HEK293T (cell line): ENCODE measurements around the gene OSBPL8.
"Not testable (repeated sequence)": the region's sequence is repeated elsewhere in the genome, so short reads cannot be mapped to it uniquely, and the experiment has no call there.

Experiments used
- CTCF ChIA-PET: fragments of 350-600 bp; formaldehyde crosslinking; extraction: SDS; loops from one replicate; lab custom pipeline; 2021; ENCODE audit warnings: antibody characterized with exemption, inconsistent platforms; lab: Yijun Ruan, JAX
- POLR2A ChIA-PET: fragments of 350-600 bp; formaldehyde crosslinking; extraction: SDS; loops from one replicate; lab custom pipeline; 2020; ENCODE audit warnings: antibody characterized with exemption, inconsistent platforms; lab: Yijun Ruan, JAX
- DNase-seq: peaks from one replicate; pipeline ENCODE4 v3.0.0; 2012; ENCODE audit warnings: mixed read lengths; ENCODE audit errors: extremely low spot score
- ARNT ChIP-seq: fragments of 450-650 bp; IDR thresholded peaks from 2 replicates; pipeline ENCODE4 v1.6.1; 2017; ENCODE audit warnings: mild to moderate bottlenecking
- BHLHE40 ChIP-seq: fragments of 450-650 bp; IDR thresholded peaks from 2 replicates; pipeline ENCODE4 v1.6.1; 2016; ENCODE audit warnings: mild to moderate bottlenecking, moderate library complexity, borderline replicate concordance
- CTBP1 ChIP-seq: fragments of 450-650 bp; IDR thresholded peaks from 2 replicates; pipeline ENCODE4 v1.6.1; 2016; ENCODE audit warnings: borderline replicate concordance
- ELF4 ChIP-seq: fragments of 450-650 bp; IDR thresholded peaks from 2 replicates; pipeline ENCODE4 v1.6.1; 2017; ENCODE audit warnings: antibody characterized with exemption
- FOXA1 ChIP-seq: fragments of 450-650 bp; IDR thresholded peaks from 2 replicates; pipeline ENCODE4 v1.6.1; 2016; ENCODE audit warnings: mild to moderate bottlenecking
- FOXK2 ChIP-seq: fragments of 450-650 bp; IDR thresholded peaks from 2 replicates; pipeline ENCODE4 v1.6.1; 2016; ENCODE audit warnings: mild to moderate bottlenecking
- FOXM1 ChIP-seq: fragments of 450-650 bp; IDR thresholded peaks from 2 replicates; pipeline ENCODE4 v1.6.1; 2017; ENCODE audit warnings: mild to moderate bottlenecking, borderline replicate concordance
- HDGF ChIP-seq: fragments of 450-650 bp; IDR thresholded peaks from 2 replicates; pipeline ENCODE4 v1.6.1; 2017; ENCODE audit warnings: antibody characterized with exemption, borderline replicate concordance
- L3MBTL2 ChIP-seq: fragments of 450-650 bp; conservative IDR thresholded peaks from 2 replicates; pipeline ENCODE4 v1.6.1; 2016; ENCODE audit warnings: mild to moderate bottlenecking
- LEF1 ChIP-seq: fragments of 450-650 bp; IDR thresholded peaks from 2 replicates; pipeline ENCODE4 v1.6.1; 2017; ENCODE audit warnings: mild to moderate bottlenecking, borderline replicate concordance
- NFRKB ChIP-seq: fragments of 450-650 bp; IDR thresholded peaks from 2 replicates; pipeline ENCODE4 v1.6.1; 2016; ENCODE audit warnings: mild to moderate bottlenecking, moderate library complexity
- SP1 ChIP-seq: fragments of 450-650 bp; IDR thresholded peaks from 2 replicates; pipeline ENCODE4 v1.6.1; 2017
- SUZ12 ChIP-seq: fragments of 450-650 bp; IDR thresholded peaks from 2 replicates; pipeline ENCODE4 v1.6.1; 2016; ENCODE audit warnings: mild to moderate bottlenecking
- TARDBP ChIP-seq: fragments of 450-650 bp; IDR thresholded peaks from 2 replicates; pipeline ENCODE4 v1.6.1; 2016
- ZNF384 ChIP-seq: fragments of 450-650 bp; IDR thresholded peaks from 2 replicates; pipeline ENCODE4 v1.6.1; 2016
- TF ChIP-seq, protein P1 (sequence below): fragments of 450-650 bp; IDR thresholded peaks from 2 replicates; pipeline ENCODE4 v1.6.1; 2016

OSBPL8 gene

DNA sequence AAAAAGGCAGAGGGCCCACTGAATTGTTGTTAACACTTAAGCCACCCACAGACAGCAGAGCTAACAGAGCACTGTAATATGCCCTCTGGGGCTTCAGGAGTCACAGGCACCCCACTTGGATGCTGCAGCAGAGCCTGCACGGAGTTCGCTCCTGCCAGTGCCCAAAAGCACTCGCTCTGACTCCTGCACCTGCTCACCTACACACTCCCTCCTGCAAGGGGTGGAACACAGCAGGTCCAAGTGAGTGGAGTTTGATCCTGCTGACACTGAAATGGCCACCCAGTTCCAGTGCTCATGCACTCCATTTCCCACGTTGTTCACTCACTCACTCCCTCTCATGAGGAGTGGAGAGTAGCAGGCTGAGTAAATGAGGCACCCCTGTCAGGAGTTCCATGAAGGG is 68.8 kb downstream of the OSBPL8 start:
- POLR2A ChIA-PET = no interaction called here
- CTCF ChIA-PET = no interaction called here
- TF ChIP-seq FOXA1 (no peak), CTBP1 (no peak), TARDBP (no peak), NFRKB (no peak), SP1 (no peak), ELF4 (no peak), HDGF (no peak), L3MBTL2 (no peak)
- DNase-seq = no peak

DNA sequence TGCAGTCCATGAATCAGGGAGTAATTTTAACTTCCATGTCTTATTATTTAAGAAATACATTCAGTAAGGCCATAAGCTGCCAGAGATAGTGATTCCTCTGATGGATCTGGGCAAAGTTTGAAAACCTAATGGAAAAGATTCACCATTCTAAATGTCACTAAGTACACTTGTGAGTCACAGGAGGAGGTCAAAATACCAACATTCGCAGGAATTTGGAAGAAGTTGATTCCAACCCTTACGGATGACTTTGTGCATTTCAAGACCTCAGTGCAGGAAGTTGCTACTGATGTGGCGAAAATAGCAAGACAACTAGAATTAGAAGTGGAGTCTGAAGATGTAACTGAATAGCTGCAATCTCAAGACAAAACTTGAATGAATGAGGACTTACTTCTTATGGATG is 69.8 kb downstream of the OSBPL8 start:
- TF ChIP-seq, protein P1, sequence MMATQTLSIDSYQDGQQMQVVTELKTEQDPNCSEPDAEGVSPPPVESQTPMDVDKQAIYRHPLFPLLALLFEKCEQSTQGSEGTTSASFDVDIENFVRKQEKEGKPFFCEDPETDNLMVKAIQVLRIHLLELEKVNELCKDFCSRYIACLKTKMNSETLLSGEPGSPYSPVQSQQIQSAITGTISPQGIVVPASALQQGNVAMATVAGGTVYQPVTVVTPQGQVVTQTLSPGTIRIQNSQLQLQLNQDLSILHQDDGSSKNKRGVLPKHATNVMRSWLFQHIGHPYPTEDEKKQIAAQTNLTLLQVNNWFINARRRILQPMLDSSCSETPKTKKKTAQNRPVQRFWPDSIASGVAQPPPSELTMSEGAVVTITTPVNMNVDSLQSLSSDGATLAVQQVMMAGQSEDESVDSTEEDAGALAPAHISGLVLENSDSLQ = no peak
- no peak for TF ChIP-seq FOXM1
- TF ChIP-seq ARNT = no peak
- POLR2A ChIA-PET = no interaction called here
- CTCF ChIA-PET = no interaction called here
- no peak for DNase-seq

DNA sequence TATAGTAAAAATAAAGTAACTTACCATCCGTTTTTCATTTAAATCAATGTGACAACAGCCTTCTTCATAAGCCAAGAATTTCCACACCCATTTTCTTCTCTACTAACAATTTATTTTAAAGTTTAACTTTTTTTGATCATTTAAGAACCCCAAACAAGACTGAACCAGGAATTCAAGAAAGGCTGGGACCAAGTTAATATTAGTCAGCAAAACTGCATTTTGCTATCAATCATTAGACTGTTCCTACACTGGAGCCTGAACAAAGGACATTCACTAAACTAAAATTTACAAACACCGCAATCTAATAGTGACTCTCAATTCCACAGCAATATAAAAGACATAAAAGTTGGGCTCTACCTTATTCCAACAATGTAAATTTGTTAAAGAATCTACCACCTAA is 73.6 kb downstream of the OSBPL8 start:
- POLR2A ChIA-PET = no interaction called here
- no peak for DNase-seq
- TF ChIP-seq TARDBP (no peak), LEF1 (no peak), ARNT (no peak)
- TF ChIP-seq, protein P1 = no peak
- CTCF ChIA-PET = no interaction called here

DNA sequence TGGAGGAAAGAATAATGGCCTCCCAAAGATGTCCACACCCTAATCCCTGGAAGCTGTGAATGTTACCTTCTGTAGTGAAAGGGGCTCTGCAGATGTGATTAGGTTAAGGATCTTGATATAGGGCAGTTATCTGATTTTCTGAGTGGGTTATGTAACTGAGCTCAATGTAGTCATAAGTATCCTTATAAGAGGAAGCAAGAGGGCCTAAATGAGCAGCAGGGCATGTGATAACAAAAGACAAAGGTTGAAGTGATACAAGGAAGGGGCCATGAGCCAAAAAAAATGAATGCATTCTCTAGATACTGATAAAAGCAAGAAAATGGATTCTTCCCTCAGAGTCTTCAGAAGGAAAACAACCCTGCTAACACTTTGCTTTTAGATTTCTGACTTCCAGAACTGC is 78.8 kb downstream of the OSBPL8 start:
- TF ChIP-seq SUZ12 (no peak), SP1 (no peak), ELF4 (no peak), FOXA1 (no peak), HDGF (no peak), LEF1 (no peak), NFRKB (no peak), TARDBP (no peak), CTBP1 (no peak), L3MBTL2 (no peak), FOXK2 (no peak), BHLHE40 (no peak), ARNT (no peak), ZNF384 (no peak), FOXM1 (no peak)
- TF ChIP-seq, protein P1 = no peak
- CTCF ChIA-PET = no interaction called here
- POLR2A ChIA-PET = no interaction called here
- DNase-seq = no peak

DNA sequence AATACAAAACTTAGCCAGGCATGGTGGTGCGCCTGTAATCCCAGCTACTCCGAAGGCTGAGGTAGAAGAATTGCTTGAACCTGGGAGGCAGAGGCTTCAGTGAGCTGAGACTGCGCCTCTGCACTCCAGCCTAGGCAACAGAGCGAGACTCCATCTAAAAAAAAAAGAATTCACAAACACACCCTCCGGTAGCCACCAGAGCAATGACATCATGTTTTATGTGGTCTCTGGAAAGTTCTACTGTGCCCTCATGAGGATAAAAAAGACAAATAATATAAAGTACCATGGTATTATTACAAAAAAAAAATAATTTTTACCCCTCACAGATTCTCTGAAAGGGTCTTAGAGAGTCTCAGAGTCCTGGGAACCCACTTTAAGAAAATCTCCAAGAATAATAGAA is 81.5 kb downstream of the OSBPL8 start:
- no peak for DNase-seq
- ChIA-PET CTCF (interaction anchor here (0.6 kb wide), 1 partner anchor 16 kb away, joined by 6 read pairs; no protein-coding TSS in a partner anchor), POLR2A (no interaction called here)
- TF ChIP-seq ZNF384 (no peak), L3MBTL2 (no peak)

DNA sequence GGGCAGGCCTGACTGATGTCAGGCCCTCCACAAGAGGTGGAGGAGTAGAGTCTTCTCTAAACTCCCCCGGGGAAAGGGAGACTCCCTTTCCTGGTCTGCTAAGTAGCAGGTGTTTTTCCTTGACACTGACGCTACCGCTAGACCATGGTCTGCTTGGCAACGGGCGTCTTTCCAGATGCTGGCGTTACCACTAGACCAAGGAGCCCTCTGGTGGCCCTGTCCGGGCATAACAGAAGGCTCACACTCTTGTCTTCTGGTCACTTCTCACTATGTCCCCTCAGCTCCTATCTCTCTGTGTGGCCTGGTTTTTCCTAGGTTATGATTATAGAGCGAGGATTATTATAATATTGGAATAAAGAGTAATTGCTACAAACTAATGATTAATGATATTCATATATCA is 86.7 kb downstream of the OSBPL8 start:
- POLR2A ChIA-PET, CTCF ChIA-PET: not testable (repeated sequence)

DNA sequence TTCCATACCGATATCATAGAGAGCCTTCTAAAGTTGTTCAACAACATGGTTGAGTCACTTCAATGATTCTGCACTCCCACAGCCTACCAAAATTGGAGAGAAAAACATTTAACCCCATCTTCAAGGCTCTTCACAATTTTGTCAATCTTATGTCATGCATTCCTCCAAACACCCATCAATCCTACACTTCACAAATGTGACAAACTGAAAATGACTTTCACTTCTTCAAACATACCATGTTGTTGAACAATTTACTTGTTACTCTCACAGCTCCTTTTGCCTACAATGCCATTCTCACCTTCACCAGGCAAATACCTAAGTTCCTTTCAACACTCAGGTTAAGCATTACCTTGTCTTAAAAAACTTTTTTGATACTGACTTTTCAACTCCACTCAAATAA is 88.0 kb downstream of the OSBPL8 start:
- ChIA-PET POLR2A (no interaction called here), CTCF (no interaction called here)
- TF ChIP-seq HDGF = no peak
- DNase-seq = no peak

More for the DNA sequence above, 86.7 kb downstream of the OSBPL8 start:
- DNase-seq = not testable (repeated sequence)
